Astrocyte of the spinal cord (primary cell): ENCODE data around the gene SAA2.

Experiments used
- DNase-seq: peaks from one replicate; pipeline ENCODE4 v3.0.0; 2011; ENCODE audit warnings: low read depth, low spot score
- H3K4me3 ChIP-seq: 2 replicates; pipeline ENCODE4 v1.5.1; 2011; ENCODE audit warnings: low read depth, mild to moderate bottlenecking, low read length, moderate library complexity
- in situ Hi-C: cut with HindIII; loops from 2 replicates; pipeline ENCODE4 v1.10.0; 2017; ENCODE audit warnings: low sequenced_read_pairs
- TF ChIP-seq, protein P1 (sequence below): IDR thresholded peaks from 2 replicates; pipeline ENCODE4 v1.5.1; 2012; ENCODE audit warnings: low read depth, mild to moderate bottlenecking, low read length, inconsistent platforms

The SAA2 gene

DNA sequence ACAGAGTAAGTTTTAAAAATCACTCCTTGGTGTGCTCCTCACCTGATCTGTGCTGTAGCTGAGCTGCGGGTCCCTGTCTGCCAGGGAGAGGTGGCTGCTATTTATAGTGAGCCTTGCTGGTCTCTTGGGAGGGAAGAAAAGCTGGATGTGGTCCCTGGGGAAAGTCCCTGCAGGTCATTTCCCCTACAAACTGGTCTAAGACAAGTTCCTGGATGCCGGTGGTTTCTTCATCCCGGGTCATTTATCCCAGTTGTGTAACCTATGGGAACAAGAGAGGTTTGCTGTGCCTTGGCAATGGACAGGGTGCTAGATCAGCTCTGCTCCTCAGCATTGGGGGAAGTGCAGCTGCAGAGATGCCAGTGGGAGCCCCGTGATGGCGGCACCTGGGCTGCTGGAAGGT is at the start of gene SAA2:
Gene SAA2 (minus strand): TSS at position 108 of the 400 bp plus-strand sequence. CDS start 657 bp downstream, outside the sequence.
- DNase-seq = no peak
- TF ChIP-seq, protein P1, sequence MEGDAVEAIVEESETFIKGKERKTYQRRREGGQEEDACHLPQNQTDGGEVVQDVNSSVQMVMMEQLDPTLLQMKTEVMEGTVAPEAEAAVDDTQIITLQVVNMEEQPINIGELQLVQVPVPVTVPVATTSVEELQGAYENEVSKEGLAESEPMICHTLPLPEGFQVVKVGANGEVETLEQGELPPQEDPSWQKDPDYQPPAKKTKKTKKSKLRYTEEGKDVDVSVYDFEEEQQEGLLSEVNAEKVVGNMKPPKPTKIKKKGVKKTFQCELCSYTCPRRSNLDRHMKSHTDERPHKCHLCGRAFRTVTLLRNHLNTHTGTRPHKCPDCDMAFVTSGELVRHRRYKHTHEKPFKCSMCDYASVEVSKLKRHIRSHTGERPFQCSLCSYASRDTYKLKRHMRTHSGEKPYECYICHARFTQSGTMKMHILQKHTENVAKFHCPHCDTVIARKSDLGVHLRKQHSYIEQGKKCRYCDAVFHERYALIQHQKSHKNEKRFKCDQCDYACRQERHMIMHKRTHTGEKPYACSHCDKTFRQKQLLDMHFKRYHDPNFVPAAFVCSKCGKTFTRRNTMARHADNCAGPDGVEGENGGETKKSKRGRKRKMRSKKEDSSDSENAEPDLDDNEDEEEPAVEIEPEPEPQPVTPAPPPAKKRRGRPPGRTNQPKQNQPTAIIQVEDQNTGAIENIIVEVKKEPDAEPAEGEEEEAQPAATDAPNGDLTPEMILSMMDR = no peak
- no peak within 1 kb of the TSS for H3K4me3 ChIP-seq
- in situ Hi-C loops = no loop called here

DNA sequence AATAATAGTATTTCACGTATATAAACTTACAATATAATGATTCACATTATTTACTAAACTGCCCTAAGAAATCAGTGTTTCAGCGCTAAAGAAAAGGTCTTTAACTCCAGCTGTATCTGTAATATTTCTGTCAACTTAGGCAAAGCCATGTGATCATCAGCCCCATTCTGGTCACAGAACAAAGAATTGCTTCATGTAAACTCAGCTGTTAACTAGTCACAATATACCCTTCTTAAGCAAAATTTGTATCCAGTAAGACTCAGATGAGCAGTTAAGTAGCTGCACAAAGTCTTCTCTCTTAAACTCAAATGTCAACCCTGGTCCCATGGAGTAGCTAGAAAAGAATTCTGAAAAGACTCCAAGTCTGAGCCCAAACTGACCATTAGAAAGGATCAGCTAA is 46.8 kb upstream of the SAA2 start:
- DNase-seq = no peak
- TF ChIP-seq, protein P1 = no peak
- in situ Hi-C loops = no loop called here
- H3K4me3 ChIP-seq = no peak overlapping the region

DNA sequence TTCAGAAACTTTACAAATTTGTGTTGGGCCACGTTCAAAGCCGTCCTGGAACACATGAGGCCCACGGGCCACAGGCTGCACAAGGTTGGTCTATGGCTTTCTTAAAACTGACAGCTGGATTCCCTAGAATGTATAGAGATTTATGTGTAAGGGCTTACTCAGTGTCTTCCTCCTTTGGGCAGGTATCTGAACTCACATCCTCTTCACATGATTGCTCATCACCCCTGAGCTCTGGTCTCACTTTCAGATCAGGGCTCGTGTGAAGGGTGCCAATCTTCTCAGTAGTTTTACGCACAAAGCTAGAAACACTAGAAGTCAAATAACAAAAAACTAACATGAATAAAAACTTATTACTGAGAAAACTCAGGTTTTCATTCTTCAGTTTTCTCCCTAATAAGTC is 46.4 kb upstream of the SAA2 start:
- in situ Hi-C loops = no loop called here
- H3K4me3 ChIP-seq = no peak overlapping the region
- TF ChIP-seq, protein P1 = no peak
- no peak for DNase-seq

DNA sequence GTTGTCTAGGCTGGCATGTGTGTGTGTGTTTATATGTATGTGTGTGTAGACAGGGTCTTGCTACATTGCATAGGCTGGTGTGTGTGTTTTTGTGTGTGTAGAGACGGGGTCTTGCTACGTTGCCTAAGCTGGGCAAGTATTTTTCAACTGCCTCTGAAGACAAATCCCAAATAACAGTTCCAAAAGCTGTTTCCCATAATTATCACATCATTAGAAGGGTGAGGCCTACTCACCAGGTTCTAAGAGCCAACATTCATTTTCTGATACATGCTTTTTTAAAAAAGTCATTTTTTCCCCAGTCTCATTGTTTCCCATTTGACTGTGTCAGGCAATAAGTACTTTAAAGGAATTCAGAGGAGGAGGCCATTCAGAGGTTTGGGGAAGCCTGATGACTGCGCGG is 40.4 kb upstream of the SAA2 start:
- no peak for DNase-seq
- in situ Hi-C loops = no loop called here
- TF ChIP-seq, protein P1 = no peak
- no peak overlapping the region for H3K4me3 ChIP-seq

DNA sequence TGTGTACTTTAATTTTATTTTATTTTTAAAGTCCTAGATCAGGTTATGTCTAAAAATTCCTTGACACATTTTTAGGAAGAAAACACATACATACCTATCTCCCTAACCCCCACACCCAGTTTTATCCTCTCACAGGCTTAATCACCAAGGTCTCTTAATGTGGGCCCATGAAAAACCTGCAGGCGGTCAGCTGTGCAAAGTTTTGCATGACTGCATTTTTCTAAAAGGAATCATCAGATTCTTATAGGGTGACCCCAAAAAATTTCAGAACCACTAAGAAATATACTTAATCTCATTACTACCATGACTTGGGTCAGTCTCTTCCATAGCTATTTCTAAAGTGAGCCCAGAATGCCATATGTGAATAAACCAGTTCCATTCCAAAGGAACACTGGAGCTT is 37.4 kb upstream of the SAA2 start:
- H3K4me3 ChIP-seq = no peak overlapping the region
- TF ChIP-seq, protein P1 = no peak
- in situ Hi-C loops = no loop called here
- no peak for DNase-seq

DNA sequence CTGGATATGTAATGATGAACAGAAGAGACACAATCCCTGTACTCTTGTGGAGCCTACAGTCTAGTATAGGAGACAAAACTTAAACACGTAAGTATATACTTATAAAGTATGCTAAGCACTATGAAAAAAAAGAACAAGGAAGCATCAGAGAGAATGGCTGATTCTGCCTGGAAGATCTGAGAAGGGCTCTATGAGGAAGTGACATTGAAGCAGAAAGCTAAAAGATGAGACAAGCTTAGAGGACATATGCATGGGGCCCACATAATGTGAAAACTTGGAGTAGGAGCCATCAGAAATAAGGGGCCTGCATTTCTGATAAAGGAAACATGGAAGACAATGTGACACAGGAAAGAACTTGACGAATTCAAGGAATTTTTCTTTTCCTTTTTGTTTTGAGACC is 34.2 kb upstream of the SAA2 start:
- in situ Hi-C loops = no loop called here
- TF ChIP-seq, protein P1 = no peak

More for the DNA sequence above, 34.2 kb upstream of the SAA2 start:
- H3K4me3 ChIP-seq = no peak overlapping the region
- no peak for DNase-seq
